ENCODE results near the gene AOC3.
"Not testable (repeated sequence)": the region's sequence is repeated elsewhere in the genome, so short reads cannot be mapped to it uniquely, and the experiment has no call there.

The AOC3 gene

GRCh38 chr17:42898147-42898811, 47.3 kb downstream of the AOC3 start:
- no peak for DNase-seq

- not testable (repeated sequence) for DNase-seq
Observed at GRCh38 chr17:42899981-42900380, 49.0 kb downstream of the AOC3 start.

DNA sequence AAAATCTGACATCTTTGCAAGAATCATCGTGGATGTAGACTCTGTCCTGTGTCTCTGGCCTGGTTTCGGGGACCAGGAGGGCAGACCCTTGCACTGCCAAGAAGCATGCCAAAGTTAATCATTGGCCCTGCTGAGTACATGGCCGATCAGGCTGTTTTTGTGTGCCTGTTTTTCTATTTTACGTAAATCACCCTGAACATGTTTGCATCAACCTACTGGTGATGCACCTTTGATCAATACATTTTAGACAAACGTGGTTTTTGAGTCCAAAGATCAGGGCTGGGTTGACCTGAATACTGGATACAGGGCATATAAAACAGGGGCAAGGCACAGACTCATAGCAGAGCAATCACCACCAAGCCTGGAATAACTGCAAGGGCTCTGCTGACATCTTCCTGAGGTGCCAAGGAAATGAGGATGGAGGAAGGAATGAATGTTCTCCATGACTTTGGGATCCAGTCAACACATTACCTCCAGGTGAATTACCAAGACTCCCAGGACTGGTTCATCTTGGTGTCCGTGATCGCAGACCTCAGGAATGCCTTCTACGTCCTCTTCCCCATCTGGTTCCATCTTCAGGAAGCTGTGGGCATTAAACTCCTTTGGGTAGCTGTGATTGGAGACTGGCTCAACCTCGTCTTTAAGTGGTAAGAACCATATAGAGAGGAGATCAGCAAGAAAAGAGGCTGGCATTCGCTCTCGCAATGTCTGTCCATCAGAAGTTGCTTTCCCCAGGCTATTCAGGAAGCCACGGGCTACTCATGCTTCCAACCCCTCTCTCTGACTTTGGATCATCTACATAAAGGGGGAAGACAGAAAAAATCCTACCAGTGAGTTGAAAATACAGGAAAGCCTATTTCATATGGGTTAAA, 49.7 kb downstream of the AOC3 start, which contains the start of gene G6PC1:
TSS of gene G6PC1 (plus strand) at position 340 of the 872 bp plus-strand sequence. CDS start at position 418, 78 bp downstream.
- no peak for DNase-seq

GRCh38 chr17:42901535-42902229, 50.7 kb downstream of the AOC3 start:
- DNase-seq: no peak

DNA sequence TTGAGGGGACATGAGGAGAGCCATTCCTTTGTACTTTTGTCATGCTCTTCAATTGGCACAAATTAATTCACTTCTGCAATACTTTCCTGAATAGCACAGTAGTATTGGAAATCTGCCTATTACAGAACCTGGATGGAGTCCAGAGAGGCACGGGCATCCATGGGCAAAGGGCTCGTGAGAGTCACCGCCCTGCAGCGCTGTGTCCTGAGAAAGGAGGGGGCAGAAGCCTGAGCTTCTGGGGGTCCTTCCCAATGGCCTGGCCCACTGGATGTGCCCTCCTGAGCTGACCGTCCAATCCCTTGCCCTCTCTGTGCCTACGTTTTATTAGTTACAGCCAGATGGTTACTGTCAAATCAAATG, 53.1 kb downstream of the AOC3 start:
- no peak for DNase-seq

GRCh38 chr17:42906772-42907446, 55.9 kb downstream of the AOC3 start:
- no peak for DNase-seq
